ENCODE data around the gene FASLG.

The FASLG gene

GRCh38 chr1:172679000-172679772 lies 20.3 kb downstream of the FASLG start:
- peak overlapping the region; percentile 72 for H3K27ac ChIP-seq (ENCODE audit: low read length)
- DNase-seq (peak; percentile 73), ATAC-seq (ENCODE audit: insufficient read depth, low read depth) (peak; percentile 58)
- no peaks in the 10 kb centered on the region for H3K9me3 ChIP-seq (ENCODE audit: insufficient read depth, low read length, severe bottlenecking)
- no peaks in the 10 kb centered on the region for H3K36me3 ChIP-seq (ENCODE audit: insufficient read depth, low read length)
- H3K4me3 ChIP-seq (ENCODE audit: low read depth in 1 of 2, low read length in 2 of 2) = no peak overlapping the region
- no peaks in the 10 kb centered on the region for H3K27me3 ChIP-seq (ENCODE audit: insufficient read depth, low read length, poor library complexity)
- TF ChIP-seq EZH2 (IDR thresholded peaks at IDR 0.05; ENCODE audit: borderline replicate concordance, low read depth, low read length, severe bottlenecking) (no peak), CTCF (IDR thresholded peaks at IDR 0.05; ENCODE audit: borderline replicate concordance, extremely low read depth, low read length, poor library complexity, severe bottlenecking) (no peak)
- H3K79me2 ChIP-seq (ENCODE audit: insufficient read depth, low read length) = no peaks in the 10 kb centered on the region
- peak overlapping the region; percentile 27; the same call in 1 of the 2 replicates for H3K4me2 ChIP-seq (ENCODE audit: insufficient read depth, low read length)
- peak overlapping the region; percentile 1; the same call in 1 of the 2 replicates for H3K9ac ChIP-seq (ENCODE audit: low read depth, low read length)
- no peaks in the 10 kb centered on the region for H4K20me1 ChIP-seq (ENCODE audit: insufficient read depth, low read length)
- H3K4me1 ChIP-seq (ENCODE audit: insufficient read depth, low read length) = peaks cover 67% of the 10 kb centered on the region
- H2AFZ ChIP-seq (ENCODE audit: low read depth, low read length) = peak overlapping the region; percentile 6; the same call in 1 of the 2 replicates

GRCh38 chr1:172680244-172680643 lies 21.3 kb downstream of the FASLG start:
- H3K9me3 ChIP-seq (ENCODE audit: insufficient read depth, low read length, severe bottlenecking) = no peaks in the 10 kb centered on the region
- H3K36me3 ChIP-seq (ENCODE audit: insufficient read depth, low read length) = no peaks in the 10 kb centered on the region
- TF ChIP-seq EZH2 (IDR thresholded peaks at IDR 0.05; ENCODE audit: borderline replicate concordance, low read depth, low read length, severe bottlenecking) (no peak), CTCF (IDR thresholded peaks at IDR 0.05; ENCODE audit: borderline replicate concordance, extremely low read depth, low read length, poor library complexity, severe bottlenecking) (no peak)
- no peak overlapping the region for H3K4me3 ChIP-seq (ENCODE audit: low read depth in 1 of 2, low read length in 2 of 2)
- H3K4me2 ChIP-seq (ENCODE audit: insufficient read depth, low read length) = no peak overlapping the region
- no peak overlapping the region for H3K9ac ChIP-seq (ENCODE audit: low read depth, low read length)
- ATAC-seq (ENCODE audit: insufficient read depth, low read depth) (no peak), DNase-seq (no peak)
- no peaks in the 10 kb centered on the region for H3K79me2 ChIP-seq (ENCODE audit: insufficient read depth, low read length)
- H3K27me3 ChIP-seq (ENCODE audit: insufficient read depth, low read length, poor library complexity) = no peaks in the 10 kb centered on the region
- H2AFZ ChIP-seq (ENCODE audit: low read depth, low read length) = no peak overlapping the region
- H4K20me1 ChIP-seq (ENCODE audit: insufficient read depth, low read length) = no peaks in the 10 kb centered on the region
- H3K4me1 ChIP-seq (ENCODE audit: insufficient read depth, low read length) = peaks cover 56% of the 10 kb centered on the region
- H3K27ac ChIP-seq (ENCODE audit: low read length) = peak overlapping the region; percentile 68

GRCh38 chr1:172680733-172681275 lies 21.9 kb downstream of the FASLG start:
- Histone ChIP-seq H2AFZ (ENCODE audit: low read depth, low read length) (0 out of 2 replicates have a peak overlapping the region, but pooled peaks have one; percentile 20), H3K9me3 (ENCODE audit: insufficient read depth, low read length, severe bottlenecking) (no peaks in the 10 kb centered on the region), H3K27me3 (ENCODE audit: insufficient read depth, low read length, poor library complexity) (no peaks in the 10 kb centered on the region), H3K4me2 (ENCODE audit: insufficient read depth, low read length) (peak overlapping the region; percentile 13; the same call in 1 of the 2 replicates), H3K27ac (ENCODE audit: low read length) (peak overlapping the region; percentile 68), H3K79me2 (ENCODE audit: insufficient read depth, low read length) (no peaks in the 10 kb centered on the region), H3K4me3 (ENCODE audit: low read depth in 1 of 2, low read length in 2 of 2) (no peak overlapping the region), H4K20me1 (ENCODE audit: insufficient read depth, low read length) (no peaks in the 10 kb centered on the region), H3K4me1 (ENCODE audit: insufficient read depth, low read length) (peaks cover 51% of the 10 kb centered on the region), H3K36me3 (ENCODE audit: insufficient read depth, low read length) (no peaks in the 10 kb centered on the region), H3K9ac (ENCODE audit: low read depth, low read length) (no peak overlapping the region)
- DNase-seq = no peak
- TF ChIP-seq CTCF (IDR thresholded peaks at IDR 0.05; ENCODE audit: borderline replicate concordance, extremely low read depth, low read length, poor library complexity, severe bottlenecking) (no peak), EZH2 (IDR thresholded peaks at IDR 0.05; ENCODE audit: borderline replicate concordance, low read depth, low read length, severe bottlenecking) (no peak)
- no peak for ATAC-seq (ENCODE audit: insufficient read depth, low read depth)
